Panc1 (cell line): ENCODE measurements around the gene C18orf32. TPM values are rescaled to one million over a fixed set of nuclear protein-coding genes. Genes with fewer than 3 reads are reported as not detected.

Experiments used
- ATAC-seq: fragments of 200-7000 bp; cut with Tn5 transposase; 2 replicates; pipeline ENCODE4 v1.9.1; 2020; ENCODE audit warnings: mild to moderate bottlenecking, moderate library complexity
- BruUV-seq: library from RNA; stranded (reverse); fragments of 400-500 nt; replicated peaks from 2 replicates; lab custom pipeline; 2021; lab: Mats Ljungman, UMichigan
- CTCF ChIA-PET: fragments of 300-600 bp; sonication (Branson Sonifier 250); formaldehyde crosslinking; loops from one replicate; lab custom pipeline; 2022; ENCODE audit warnings: antibody characterized with exemption; lab: Charles Lee
- POLR2A ChIA-PET: fragments of 300-600 bp; sonication (Branson Sonifier 250); formaldehyde crosslinking; loops from one replicate; lab custom pipeline; 2022; ENCODE audit warnings: antibody characterized with exemption; lab: Charles Lee
- DNase-seq: peaks from one replicate; pipeline ENCODE4 v3.0.0-alpha.2; 2010; ENCODE audit warnings: low read depth, low spot score
- H3K27ac ChIP-seq: 2 replicates; pipeline ENCODE4 v1.5.1; 2011; ENCODE audit warnings: mild to moderate bottlenecking, low read length, inconsistent platforms
- H3K27me3 ChIP-seq: fragments of 200-500 bp; sonication (Bioruptor generic); 2 replicates; pipeline ENCODE4 v1.6.0; 2014; ENCODE audit warnings: low read length, inconsistent platforms; ENCODE audit not compliant: control insufficient read depth, insufficient read depth
- H3K36me3 ChIP-seq: fragments of 200-500 bp; sonication (Bioruptor generic); 2 replicates; pipeline ENCODE4 v1.5.1; 2014; ENCODE audit warnings: inconsistent platforms, mild to moderate bottlenecking, low read length, moderate library complexity; ENCODE audit not compliant: control insufficient read depth, insufficient read depth
- H3K4me1 ChIP-seq: 2 replicates; pipeline ENCODE4 v1.5.1; 2011; ENCODE audit warnings: inconsistent platforms, mild to moderate bottlenecking, low read length, moderate library complexity; ENCODE audit not compliant: control insufficient read depth, insufficient read depth
- H3K4me3 ChIP-seq, 2 experiments: 2 replicates each; pipeline ENCODE4 v1.5.1; 2011 to 2012; ENCODE audit warnings: low read depth in 2 of 2, low read length in 2 of 2, mild to moderate bottlenecking in 2 of 2, inconsistent platforms in 1 of 2, moderate library complexity in 1 of 2
- H3K9me3 ChIP-seq: fragments of 200-500 bp; sonication (Bioruptor generic); 2 replicates; pipeline ENCODE4 v1.5.1; 2014; ENCODE audit warnings: low read depth, mild to moderate bottlenecking, inconsistent platforms, low read length, moderate library complexity; ENCODE audit not compliant: control insufficient read depth, insufficient read depth
- POLR2AphosphoS5 ChIP-seq: IDR thresholded peaks from 2 replicates; pipeline ENCODE4 v1.6.1; 2012; ENCODE audit warnings: mild to moderate bottlenecking, low read depth, low read length, moderate library complexity
- SIN3A ChIP-seq: IDR thresholded peaks from 2 replicates; pipeline ENCODE4 v1.6.1; 2012; ENCODE audit warnings: low read depth, mild to moderate bottlenecking, low read length, moderate library complexity, borderline replicate concordance; ENCODE audit not compliant: insufficient read depth
- TCF7L2 ChIP-seq: IDR thresholded peaks from 2 replicates; pipeline ENCODE4 v1.6.1; 2011; ENCODE audit warnings: mild to moderate bottlenecking, low read depth, low read length, inconsistent platforms
- in situ Hi-C: cut with HindIII; loops from 2 replicates; pipeline ENCODE4 v1.10.0; 2016; ENCODE audit warnings: low sequenced_read_pairs, low pct_unique_long_range_greater_than_20kb
- intact Hi-C: fragments of 100-400 bp; cut with micrococcal nuclease; formaldehyde crosslinking; loops from one replicate; pipeline ENCODE4 v1.10.0; 2022; ENCODE audit not compliant: unreplicated experiment
- total RNA-seq: library from RNA; stranded (reverse); gene quantifications from one replicate; pipeline ENCODE4 v1.2.1, GENCODE V29; 2021; ENCODE audit not compliant: unreplicated experiment
- TF ChIP-seq, protein P1 (sequence below): fragments of 450-650 bp; IDR thresholded peaks from 2 replicates; pipeline ENCODE4 v1.5.1; 2017; ENCODE audit warnings: mild to moderate bottlenecking
- TF ChIP-seq, protein P2 (sequence below), 2 experiments: IDR thresholded peaks; 2 replicates each; pipeline ENCODE4 v1.6.1; 2011 to 2012; ENCODE audit warnings: low read depth in 2 of 2, control low read depth in 1 of 2, low read length in 1 of 2, mild to moderate bottlenecking in 1 of 2, moderate library complexity in 1 of 2; ENCODE audit not compliant: insufficient read depth in 1 of 2

Gene C18orf32
- total RNA-seq, 1 experiment from 2014 or later: 38.0 TPM

DNA sequence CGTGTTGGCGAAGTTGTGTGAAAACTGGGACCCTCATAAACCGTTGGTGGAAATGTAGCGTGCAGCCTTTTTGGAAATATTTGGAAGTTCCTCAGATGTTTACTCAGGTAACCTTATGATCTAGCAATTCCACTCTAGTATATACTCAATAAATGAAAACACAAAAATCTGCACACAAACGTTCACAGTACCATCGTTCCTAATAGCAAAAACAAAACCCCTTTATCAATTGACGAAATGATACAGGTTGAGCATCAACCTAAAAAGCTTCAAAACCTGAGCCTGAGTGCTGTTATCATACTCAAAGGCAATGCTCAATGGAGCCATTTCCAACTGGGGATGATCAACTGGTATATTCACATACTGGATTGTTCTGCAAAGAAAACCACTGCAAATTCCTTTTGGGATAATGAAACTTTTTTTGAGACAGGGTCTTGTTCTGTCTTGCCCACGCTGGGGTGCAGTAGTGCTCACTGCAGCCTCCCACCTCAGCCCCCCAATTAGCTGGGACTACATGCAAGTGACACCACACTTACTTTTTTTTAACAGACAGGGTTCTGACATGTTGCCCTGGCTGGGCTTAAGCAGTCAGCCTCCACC, 777 bp upstream of the C18orf32 start:
- ChIA-PET CTCF (no interaction called here), POLR2A (interaction anchor here (0.7 kb wide), 1 partner anchor 1554 kb away, joined by 3 read pairs; no protein-coding TSS in a partner anchor)
- no TSS peak for BruUV-seq
- no peak for DNase-seq
- Histone ChIP-seq H3K9me3 (no peaks in the 10 kb centered on the region), H3K4me3 (peak overlapping the region; percentile 84 to 91), H3K27me3 (no peaks in the 10 kb centered on the region), H3K36me3 (peaks cover 33% of the 10 kb centered on the region), H3K27ac (peak overlapping the region; percentile 98), H3K4me1 (peaks cover 27% of the 10 kb centered on the region)
- intact Hi-C loops: no loop called here
- in situ Hi-C loops: no loop called here
- no peak for TF ChIP-seq TCF7L2
- TF ChIP-seq, protein P1, sequence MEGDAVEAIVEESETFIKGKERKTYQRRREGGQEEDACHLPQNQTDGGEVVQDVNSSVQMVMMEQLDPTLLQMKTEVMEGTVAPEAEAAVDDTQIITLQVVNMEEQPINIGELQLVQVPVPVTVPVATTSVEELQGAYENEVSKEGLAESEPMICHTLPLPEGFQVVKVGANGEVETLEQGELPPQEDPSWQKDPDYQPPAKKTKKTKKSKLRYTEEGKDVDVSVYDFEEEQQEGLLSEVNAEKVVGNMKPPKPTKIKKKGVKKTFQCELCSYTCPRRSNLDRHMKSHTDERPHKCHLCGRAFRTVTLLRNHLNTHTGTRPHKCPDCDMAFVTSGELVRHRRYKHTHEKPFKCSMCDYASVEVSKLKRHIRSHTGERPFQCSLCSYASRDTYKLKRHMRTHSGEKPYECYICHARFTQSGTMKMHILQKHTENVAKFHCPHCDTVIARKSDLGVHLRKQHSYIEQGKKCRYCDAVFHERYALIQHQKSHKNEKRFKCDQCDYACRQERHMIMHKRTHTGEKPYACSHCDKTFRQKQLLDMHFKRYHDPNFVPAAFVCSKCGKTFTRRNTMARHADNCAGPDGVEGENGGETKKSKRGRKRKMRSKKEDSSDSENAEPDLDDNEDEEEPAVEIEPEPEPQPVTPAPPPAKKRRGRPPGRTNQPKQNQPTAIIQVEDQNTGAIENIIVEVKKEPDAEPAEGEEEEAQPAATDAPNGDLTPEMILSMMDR: no peak
- no peak; the same call in none of the 2 replicates for TF ChIP-seq POLR2AphosphoS5
- TF ChIP-seq SIN3A: no peak
- TF ChIP-seq, protein P2, sequence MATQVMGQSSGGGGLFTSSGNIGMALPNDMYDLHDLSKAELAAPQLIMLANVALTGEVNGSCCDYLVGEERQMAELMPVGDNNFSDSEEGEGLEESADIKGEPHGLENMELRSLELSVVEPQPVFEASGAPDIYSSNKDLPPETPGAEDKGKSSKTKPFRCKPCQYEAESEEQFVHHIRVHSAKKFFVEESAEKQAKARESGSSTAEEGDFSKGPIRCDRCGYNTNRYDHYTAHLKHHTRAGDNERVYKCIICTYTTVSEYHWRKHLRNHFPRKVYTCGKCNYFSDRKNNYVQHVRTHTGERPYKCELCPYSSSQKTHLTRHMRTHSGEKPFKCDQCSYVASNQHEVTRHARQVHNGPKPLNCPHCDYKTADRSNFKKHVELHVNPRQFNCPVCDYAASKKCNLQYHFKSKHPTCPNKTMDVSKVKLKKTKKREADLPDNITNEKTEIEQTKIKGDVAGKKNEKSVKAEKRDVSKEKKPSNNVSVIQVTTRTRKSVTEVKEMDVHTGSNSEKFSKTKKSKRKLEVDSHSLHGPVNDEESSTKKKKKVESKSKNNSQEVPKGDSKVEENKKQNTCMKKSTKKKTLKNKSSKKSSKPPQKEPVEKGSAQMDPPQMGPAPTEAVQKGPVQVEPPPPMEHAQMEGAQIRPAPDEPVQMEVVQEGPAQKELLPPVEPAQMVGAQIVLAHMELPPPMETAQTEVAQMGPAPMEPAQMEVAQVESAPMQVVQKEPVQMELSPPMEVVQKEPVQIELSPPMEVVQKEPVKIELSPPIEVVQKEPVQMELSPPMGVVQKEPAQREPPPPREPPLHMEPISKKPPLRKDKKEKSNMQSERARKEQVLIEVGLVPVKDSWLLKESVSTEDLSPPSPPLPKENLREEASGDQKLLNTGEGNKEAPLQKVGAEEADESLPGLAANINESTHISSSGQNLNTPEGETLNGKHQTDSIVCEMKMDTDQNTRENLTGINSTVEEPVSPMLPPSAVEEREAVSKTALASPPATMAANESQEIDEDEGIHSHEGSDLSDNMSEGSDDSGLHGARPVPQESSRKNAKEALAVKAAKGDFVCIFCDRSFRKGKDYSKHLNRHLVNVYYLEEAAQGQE (IDR thresholded peaks at IDR 0.05; ENCODE audit: insufficient read depth in 1 of 2, low read depth in 2 of 2, low read length in 1 of 2): no peak
- no peak; the same call in 1 of the 2 replicates for ATAC-seq

DNA sequence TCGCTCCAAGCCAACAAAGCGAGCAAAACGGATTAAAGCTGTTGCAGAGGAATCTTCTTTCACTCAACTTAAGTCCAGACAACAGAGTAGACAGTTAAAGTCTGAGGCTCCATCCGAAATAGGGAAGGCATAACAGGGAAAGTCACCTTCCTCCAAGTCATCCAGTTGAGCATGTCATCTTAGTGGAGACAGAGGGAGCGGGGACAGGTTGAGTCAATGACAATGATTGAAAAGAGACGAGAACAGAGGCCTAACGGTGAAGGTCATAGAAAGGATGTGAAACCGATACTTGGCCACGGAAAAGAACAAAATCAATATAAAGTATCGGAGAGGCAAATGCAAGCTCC, 455 bp downstream of the C18orf32 start:
- intact Hi-C loops (no loop called here), in situ Hi-C loops (no loop called here)
- DNase-seq (no peak), ATAC-seq (peak; percentile 11)
- ChIA-PET CTCF (no interaction called here), POLR2A (interaction anchor here (0.5 to 0.6 kb wide), 3 partner anchors 200 to 1206 kb away, joined by 3 to 8 read pairs (median 4); no protein-coding TSS in a partner anchor)
- no peaks in the 10 kb centered on the region for H3K9me3 ChIP-seq
- BruUV-seq: no TSS peak
- peaks cover 25% of the 10 kb centered on the region for H3K4me1 ChIP-seq
- no peaks in the 10 kb centered on the region for H3K27me3 ChIP-seq
- H3K27ac ChIP-seq: peak overlapping the region; percentile 98
- TF ChIP-seq POLR2AphosphoS5 (no peak), SIN3A (no peak), TCF7L2 (no peak)
- TF ChIP-seq, protein P2 (IDR thresholded peaks at IDR 0.05; ENCODE audit: insufficient read depth in 1 of 2, low read depth in 2 of 2, low read length in 1 of 2): no peak
- TF ChIP-seq, protein P1: no peak
- H3K4me3 ChIP-seq: peak overlapping the region; percentile 84 to 91
- H3K36me3 ChIP-seq: peaks cover 28% of the 10 kb centered on the region
